IMR-90 (cell line): ENCODE measurements around the gene SDC4. TPM values are rescaled to one million over a fixed set of nuclear protein-coding genes. Genes with fewer than 3 reads are reported as not detected.
A peak's percentile ranks its signal among the peaks of the same experiment; 100 is the strongest.

Experiments used
- ATAC-seq: fragments of 200-7000 bp; cut with Tn5 transposase; 2 replicates; pipeline ENCODE4 v1.9.1; 2020; ENCODE audit warnings: low read depth, mild to moderate bottlenecking, moderate library complexity
- BruUV-seq: library from RNA; stranded (reverse); fragments of 400-500 nt; replicated peaks from 2 replicates; lab custom pipeline; 2021; lab: Mats Ljungman, UMichigan
- CTCF ChIA-PET: fragments of 300-600 bp; formaldehyde crosslinking; extraction: SDS; loops from one replicate; lab custom pipeline; 2021; ENCODE audit warnings: antibody characterized with exemption; lab: Yijun Ruan, JAX
- POLR2A ChIA-PET: fragments of 300-600 bp; sonication (Branson Sonifier 250); formaldehyde crosslinking; loops from one replicate; lab custom pipeline; 2022; ENCODE audit warnings: antibody characterized with exemption; ENCODE audit not compliant: unreplicated experiment; lab: Charles Lee
- DNase-seq: peaks from one replicate; pipeline ENCODE4 v3.0.0; 2013
- H2AFZ ChIP-seq: replicated peaks from 2 replicates; pipeline ENCODE3; 2013; ENCODE audit warnings: low read length, mild to moderate bottlenecking; ENCODE audit not compliant: poor library complexity
- H2AK5ac ChIP-seq: 2 replicates; pipeline ENCODE4 v1.6.1; 2013; ENCODE audit warnings: low read depth, low read length, inconsistent platforms
- H2AK9ac ChIP-seq: replicated peaks from 2 replicates; pipeline ENCODE3; 2013; ENCODE audit warnings: mild to moderate bottlenecking, low read depth, low read length, moderate library complexity; ENCODE audit not compliant: poor library complexity
- H2BK120ac ChIP-seq: 2 replicates; pipeline ENCODE4 v1.6.1; 2013; ENCODE audit warnings: low read depth, low read length, inconsistent platforms
- H2BK15ac ChIP-seq: 3 replicates; pipeline ENCODE4 v1.6.1; 2013; ENCODE audit warnings: low read depth, low read length, inconsistent platforms
- H2BK20ac ChIP-seq: 2 replicates; pipeline ENCODE4 v1.6.1; 2013; ENCODE audit warnings: low read depth, mild to moderate bottlenecking, inconsistent platforms, low read length, moderate library complexity
- H2BK5ac ChIP-seq: 2 replicates; pipeline ENCODE4 v1.6.1; 2013; ENCODE audit warnings: mild to moderate bottlenecking, low read depth, low read length, inconsistent platforms; ENCODE audit not compliant: poor library complexity, severe bottlenecking
- H3K14ac ChIP-seq: replicated peaks from 2 replicates; pipeline ENCODE4 v1.6.1; 2013; ENCODE audit warnings: low read depth, low read length, inconsistent platforms
- H3K18ac ChIP-seq: 2 replicates; pipeline ENCODE4 v1.6.1; 2013; ENCODE audit warnings: low read depth, low read length, control low read depth
- H3K23ac ChIP-seq: 2 replicates; pipeline ENCODE4 v1.6.1; 2013; ENCODE audit warnings: low read depth, low read length, inconsistent platforms
- H3K27ac ChIP-seq: 2 replicates; pipeline ENCODE4 v1.5.1; 2013; ENCODE audit warnings: mild to moderate bottlenecking, control low read depth, low read length; ENCODE audit not compliant: insufficient read depth
- H3K27me3 ChIP-seq: 2 replicates; pipeline ENCODE4 v1.6.1; 2013; ENCODE audit warnings: low read length; ENCODE audit not compliant: control insufficient read depth, insufficient read depth
- H3K36me3 ChIP-seq: 2 replicates; pipeline ENCODE4 v1.6.1; 2013; ENCODE audit warnings: low read length, mixed read lengths; ENCODE audit not compliant: control insufficient read depth, insufficient read depth
- H3K4ac ChIP-seq: 2 replicates; pipeline ENCODE4 v1.6.1; 2013; ENCODE audit warnings: low read depth, low read length, inconsistent platforms
- H3K4me1 ChIP-seq: 2 replicates; pipeline ENCODE4 v1.6.1; 2013; ENCODE audit warnings: low read length, mixed read lengths; ENCODE audit not compliant: control insufficient read depth, insufficient read depth
- H3K4me2 ChIP-seq: 2 replicates; pipeline ENCODE4 v1.6.1; 2013; ENCODE audit warnings: low read depth, mild to moderate bottlenecking, control low read depth, low read length, moderate library complexity
- H3K4me3 ChIP-seq: 2 replicates; pipeline ENCODE4 v1.5.1; 2013; ENCODE audit warnings: low read depth, mild to moderate bottlenecking, control low read depth, low read length, moderate library complexity; ENCODE audit not compliant: insufficient read depth
- H3K56ac ChIP-seq: 2 replicates; pipeline ENCODE4 v1.6.1; 2013; ENCODE audit warnings: low read length, inconsistent platforms; ENCODE audit not compliant: insufficient read depth; ENCODE audit errors: extremely low read depth
- H3K79me1 ChIP-seq, 2 experiments: 2 replicates each; pipeline ENCODE4 v1.6.1; 2013; ENCODE audit warnings: low read length in 2 of 2, inconsistent platforms in 1 of 2, low read depth in 1 of 2
- H3K9ac ChIP-seq: 2 replicates; pipeline ENCODE4 v1.6.1; 2013; ENCODE audit warnings: low read depth, low read length, control low read depth
- H3K9me1 ChIP-seq: 2 replicates; pipeline ENCODE4 v1.6.1; 2013; ENCODE audit warnings: low read length, inconsistent platforms; ENCODE audit not compliant: insufficient read depth
- H3K9me3 ChIP-seq: 2 replicates; pipeline ENCODE4 v1.6.1; 2013; ENCODE audit warnings: low read length; ENCODE audit not compliant: control insufficient read depth, insufficient read depth
- H4K20me1 ChIP-seq: 2 replicates; pipeline ENCODE4 v1.6.1; 2013; ENCODE audit warnings: low read length, inconsistent platforms; ENCODE audit not compliant: insufficient read depth
- H4K5ac ChIP-seq: 2 replicates; pipeline ENCODE4 v1.6.1; 2013; ENCODE audit warnings: mild to moderate bottlenecking, low read depth, low read length, control low read depth
- H4K8ac ChIP-seq, 2 experiments: 2 replicates each; pipeline ENCODE4 v1.6.1; 2013; ENCODE audit warnings: low read depth in 2 of 2, low read length in 2 of 2, control low read depth in 1 of 2, inconsistent platforms in 1 of 2
- H4K91ac ChIP-seq: 2 replicates; pipeline ENCODE4 v1.6.1; 2013; ENCODE audit warnings: low read depth, low read length, inconsistent platforms; ENCODE audit not compliant: insufficient read depth
- CEBPB ChIP-seq: IDR thresholded peaks from 2 replicates; pipeline ENCODE4 v1.6.1; 2012; ENCODE audit warnings: low read depth, low read length, improper control_type of control experiment
- CHD1 ChIP-seq: IDR thresholded peaks from 2 replicates; pipeline ENCODE4 v1.6.1; 2012; ENCODE audit warnings: low read depth, low read length, improper control_type of control experiment
- FOS ChIP-seq: fragments of 150-350 bp; IDR thresholded peaks from 2 replicates; pipeline ENCODE4 v1.6.1; 2016; ENCODE audit warnings: low read depth, low read length
- MAFK ChIP-seq: IDR thresholded peaks from 2 replicates; pipeline ENCODE4 v1.6.1; 2012; ENCODE audit warnings: low read depth, low read length, improper control_type of control experiment
- MAZ ChIP-seq: IDR thresholded peaks from 2 replicates; pipeline ENCODE4 v1.6.1; 2012; ENCODE audit warnings: low read depth, mild to moderate bottlenecking, low read length, improper control_type of control experiment, moderate library complexity, borderline replicate concordance
- RAD21 ChIP-seq: IDR thresholded peaks from 2 replicates; pipeline ENCODE4 v1.6.1; 2012; ENCODE audit warnings: low read length, improper control_type of control experiment
- SMC3 ChIP-seq: fragments of 150-350 bp; IDR thresholded peaks from 2 replicates; pipeline ENCODE4 v1.6.1; 2016; ENCODE audit warnings: low read depth, mild to moderate bottlenecking, antibody characterized with exemption, low read length, moderate library complexity
- WGBS, 2 experiments: methylation state at CpG; one replicate each; pipeline versions ENCODE4 v1.1.5 to v1.1.7; 2013; ENCODE audit warnings: missing lambda C conversion rate in 2 of 2; ENCODE audit not compliant: insufficient read length in 1 of 2; ENCODE audit errors: extremely low coverage in 2 of 2; 5-methylcytosine and 5-hydroxymethylcytosine counted together
- dilution Hi-C: fragments of 300-500 bp; cut with HindIII; formaldehyde crosslinking; loops from one replicate; pipeline ENCODE4 v1.14.3; 2018; ENCODE audit warnings: low sequenced_read_pairs; ENCODE audit not compliant: unreplicated experiment
- in situ Hi-C: fragments of 300-500 bp; cut with MboI; formaldehyde crosslinking; loops from 3 replicates; pipeline ENCODE4 v1.14.3; 2019; ENCODE audit warnings: low sequenced_read_pairs, inconsistent platforms, mixed read lengths
- intact Hi-C: fragments of 100-400 bp; cut with micrococcal nuclease; formaldehyde crosslinking; loops from 2 replicates; pipeline ENCODE4 v1.10.0; 2022
- polyA plus RNA-seq, 3 experiments: library from polyadenylated mRNA; depleted of rRNA; stranded (reverse); fragments of >200 nt; gene quantifications; 2 replicates each; pipeline ENCODE4 v1.2.3, GENCODE V29; 2012; ENCODE audit warnings: low replicate concordance in 1 of 3
- total RNA-seq: library from RNA; depleted of rRNA; stranded (reverse); fragments of >200 nt; gene quantifications from 2 replicates; pipeline ENCODE4 v1.2.3, GENCODE V29; 2012
- TF ChIP-seq, protein P1 (sequence below): conservative IDR thresholded peaks from 2 replicates; pipeline ENCODE4 v1.5.1; 2012; ENCODE audit warnings: mild to moderate bottlenecking, low read depth, low read length, improper control_type of control experiment

The SDC4 gene
- total and polyA plus RNA-seq, 2 of the 4 experiments (the other 2 are of a cell fraction) = 203 to 265 TPM

DNA sequence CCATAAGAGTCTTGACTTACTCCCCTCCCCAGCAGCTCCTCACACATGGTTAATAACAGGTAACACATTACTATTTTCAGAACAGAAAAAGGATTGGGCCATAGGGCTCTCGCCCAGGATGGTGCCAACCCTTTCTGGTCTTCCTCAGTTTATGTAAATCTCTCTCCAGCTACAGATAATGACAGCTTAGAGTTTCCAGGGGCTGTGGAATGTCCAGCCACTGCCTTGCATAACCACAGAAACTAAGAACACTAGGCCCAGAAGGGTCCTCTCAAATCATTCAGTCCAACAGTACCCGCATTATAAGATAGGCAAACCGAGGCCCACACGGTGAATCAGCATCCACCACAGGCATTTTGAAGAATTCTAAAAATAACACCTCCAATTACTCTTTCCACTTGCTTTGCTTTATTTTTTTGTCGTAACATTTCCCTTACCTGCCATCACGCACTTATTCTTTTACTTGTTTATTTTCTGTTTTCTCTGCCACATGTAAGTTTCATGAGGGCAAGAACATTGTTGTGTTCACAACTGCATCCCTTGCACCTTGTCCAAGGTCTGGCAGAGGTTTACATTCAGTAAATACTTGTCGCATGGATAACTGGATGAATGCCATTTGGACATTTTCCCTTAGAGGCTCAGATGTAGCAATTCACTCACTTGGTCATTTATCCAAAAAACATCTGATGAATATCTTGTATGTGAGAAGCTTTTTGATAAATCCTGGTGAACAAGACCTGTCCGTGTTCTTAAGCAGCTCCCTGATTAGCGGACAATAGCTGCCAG lies 6.4 kb upstream of the SDC4 start:
- Histone ChIP-seq H2AK9ac (no peak overlapping the region), H2BK20ac (peak overlapping the region; percentile 10), H3K4me2 (peak overlapping the region; percentile 85), H3K4ac (peak overlapping the region; percentile 38; the same call in 1 of the 2 replicates), H3K27ac (peak overlapping the region; percentile 68; the same call in 1 of the 2 replicates), H3K18ac (peak overlapping the region; percentile 61; the same call in 1 of the 2 replicates), H3K4me1 (peaks cover 29% of the 10 kb centered on the region), H2AK5ac (0 out of 2 replicates have a peak overlapping the region, but pooled peaks have one; percentile 21), H4K91ac (no peak overlapping the region), H3K4me3 (peak overlapping the region; percentile 13; the same call in 1 of the 2 replicates), H3K14ac (no peak overlapping the region; the same call in 1 of the 2 replicates), H3K23ac (peak overlapping the region; percentile 64; the same call in 1 of the 2 replicates), H2AFZ (no peak overlapping the region), H4K20me1 (peaks cover 5% of the 10 kb centered on the region; the same call in 1 of the 2 replicates), H4K8ac (peak overlapping the region in 1 of 2 experiments; percentile 58; a peak in 2 of 4 replicates), H3K79me1 (peaks cover 0 to 16% of the 10 kb centered on the region in 2 experiments; a peak in 2 of 4 replicates), H3K56ac (no peak overlapping the region), H2BK15ac (peak overlapping the region; percentile 29; the same call in 2 of the 3 replicates), H2BK5ac (peak overlapping the region; percentile 81), H4K5ac (peak overlapping the region; percentile 25; the same call in 1 of the 2 replicates), H3K36me3 (no peaks in the 10 kb centered on the region), H3K9me3 (no peaks in the 10 kb centered on the region), H3K9ac (peak overlapping the region; percentile 20; the same call in 1 of the 2 replicates), H3K27me3 (no peaks in the 10 kb centered on the region), H3K9me1 (peaks cover 17% of the 10 kb centered on the region), H2BK120ac (peak overlapping the region; percentile 36; the same call in 1 of the 2 replicates)
- 36% methylated on average over 4 of the region's 9 CpGs; no CpG with 5 or more reads in 1 of the 2 experiments for WGBS, 2 experiments
- BruUV-seq = no TSS peak
- ChIA-PET POLR2A (interaction anchor here (0.6 kb wide), 1 partner anchor 9 kb away, joined by 3 read pairs; no protein-coding TSS in a partner anchor), CTCF (interaction anchor here (0.8 to 1.7 kb wide), 2 partner anchors 8 to 35 kb away, joined by 4 read pairs; partner anchors contain the start of gene SYS1)
- in situ Hi-C loops (loop anchor here (5.0 kb wide), 1 partner anchor 83 kb away; no protein-coding TSS in a partner anchor), intact Hi-C loops (no loop called here), dilution Hi-C loops (no loop called here)
- no peak for TF ChIP-seq MAZ
- TF ChIP-seq FOS = no peak
- TF ChIP-seq CHD1 = no peak
- TF ChIP-seq MAFK = no peak
- no peak for TF ChIP-seq SMC3
- TF ChIP-seq, protein P1, sequence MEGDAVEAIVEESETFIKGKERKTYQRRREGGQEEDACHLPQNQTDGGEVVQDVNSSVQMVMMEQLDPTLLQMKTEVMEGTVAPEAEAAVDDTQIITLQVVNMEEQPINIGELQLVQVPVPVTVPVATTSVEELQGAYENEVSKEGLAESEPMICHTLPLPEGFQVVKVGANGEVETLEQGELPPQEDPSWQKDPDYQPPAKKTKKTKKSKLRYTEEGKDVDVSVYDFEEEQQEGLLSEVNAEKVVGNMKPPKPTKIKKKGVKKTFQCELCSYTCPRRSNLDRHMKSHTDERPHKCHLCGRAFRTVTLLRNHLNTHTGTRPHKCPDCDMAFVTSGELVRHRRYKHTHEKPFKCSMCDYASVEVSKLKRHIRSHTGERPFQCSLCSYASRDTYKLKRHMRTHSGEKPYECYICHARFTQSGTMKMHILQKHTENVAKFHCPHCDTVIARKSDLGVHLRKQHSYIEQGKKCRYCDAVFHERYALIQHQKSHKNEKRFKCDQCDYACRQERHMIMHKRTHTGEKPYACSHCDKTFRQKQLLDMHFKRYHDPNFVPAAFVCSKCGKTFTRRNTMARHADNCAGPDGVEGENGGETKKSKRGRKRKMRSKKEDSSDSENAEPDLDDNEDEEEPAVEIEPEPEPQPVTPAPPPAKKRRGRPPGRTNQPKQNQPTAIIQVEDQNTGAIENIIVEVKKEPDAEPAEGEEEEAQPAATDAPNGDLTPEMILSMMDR = no peak
- TF ChIP-seq CEBPB = no peak; the same call in 1 of the 2 replicates
- TF ChIP-seq RAD21 = no peak
- DNase-seq (peak; percentile 44), ATAC-seq (no peak)
